ENCODE data around the gene TSTD2. TPM values are rescaled to one million over a fixed set of nuclear protein-coding genes. Genes with fewer than 3 reads are reported as not detected.
"Not testable (repeated sequence)": the region's sequence is repeated elsewhere in the genome, so short reads cannot be mapped to it uniquely, and the experiment has no call there.

The TSTD2 gene
- total RNA-seq, 1 donor from 2014 or later, result 16.3 TPM

- DNase-seq (ENCODE audit: low read depth in 2 of 2), result peak in 1 of 2 donors; percentile 39
Measured at GRCh38 chr9:97592126-97592525, 41.0 kb downstream of the TSTD2 start.

GRCh38 chr9:97591535-97591934 is 41.6 kb downstream of the TSTD2 start:
- DNase-seq (ENCODE audit: low read depth in 2 of 2), result no peak

- DNase-seq (ENCODE audit: low read depth in 2 of 2), result not testable (repeated sequence)
Measured at GRCh38 chr9:97586909-97587308, 46.3 kb downstream of the TSTD2 start.

GRCh38 chr9:97584778-97585177 is 48.4 kb downstream of the TSTD2 start:
- not testable (repeated sequence) for DNase-seq (ENCODE audit: low read depth in 2 of 2)

- DNase-seq (ENCODE audit: low read depth in 2 of 2), result not testable (repeated sequence)
Measured at GRCh38 chr9:97581590-97581989, 51.6 kb downstream of the TSTD2 start.

- no peak for DNase-seq (ENCODE audit: low read depth in 2 of 2)
Measured at GRCh38 chr9:97579914-97580313, 53.3 kb downstream of the TSTD2 start.

- no peak for DNase-seq (ENCODE audit: low read depth in 2 of 2)
Measured at GRCh38 chr9:97578846-97579245, 54.3 kb downstream of the TSTD2 start.

- no peak for DNase-seq (ENCODE audit: low read depth in 2 of 2)
Measured at GRCh38 chr9:97577051-97577450, 56.1 kb downstream of the TSTD2 start.

GRCh38 chr9:97575673-97576200 is 57.4 kb downstream of the TSTD2 start:
- no peak for DNase-seq (ENCODE audit: low read depth in 2 of 2)

- not testable (repeated sequence) for DNase-seq (ENCODE audit: low read depth in 2 of 2)
Measured at GRCh38 chr9:97574921-97575672, 58.1 kb downstream of the TSTD2 start.

GRCh38 chr9:97574101-97574571 is 59.0 kb downstream of the TSTD2 start:
- not testable (repeated sequence) for DNase-seq (ENCODE audit: low read depth in 2 of 2)

GRCh38 chr9:97573482-97574073 is 59.6 kb downstream of the TSTD2 start:
- DNase-seq (ENCODE audit: low read depth in 2 of 2), result no peak

- no peak for DNase-seq (ENCODE audit: low read depth in 2 of 2)
Measured at GRCh38 chr9:97572892-97573365, 60.2 kb downstream of the TSTD2 start.

GRCh38 chr9:97572196-97572891 is 60.8 kb downstream of the TSTD2 start:
- no peak for DNase-seq (ENCODE audit: low read depth in 2 of 2)

GRCh38 chr9:97571664-97572063 is 61.5 kb downstream of the TSTD2 start:
- no peak for DNase-seq (ENCODE audit: low read depth in 2 of 2)

GRCh38 chr9:97570899-97571298 is 62.3 kb downstream of the TSTD2 start:
- peak in 1 of 2 donors; percentile 30 for DNase-seq (ENCODE audit: low read depth in 2 of 2)

- no peak for DNase-seq (ENCODE audit: low read depth in 2 of 2)
Measured at GRCh38 chr9:97568461-97569275, 64.5 kb downstream of the TSTD2 start.

- DNase-seq (ENCODE audit: low read depth in 2 of 2), result peak; percentile 77 to 84
Measured at GRCh38 chr9:97567894-97568202, 65.3 kb downstream of the TSTD2 start.

GRCh38 chr9:97567182-97567893 is 65.8 kb downstream of the TSTD2 start:
- DNase-seq (ENCODE audit: low read depth in 2 of 2), result no peak

GRCh38 chr9:97565262-97565661 is 67.9 kb downstream of the TSTD2 start:
- DNase-seq (ENCODE audit: low read depth in 2 of 2), result no peak
